Sigmoid colon (tissue), 7 donors: ENCODE measurements around the gene ZNF672. TPM values are rescaled to one million over a fixed set of nuclear protein-coding genes. Genes with fewer than 3 reads are reported as not detected.
"Not testable (repeated sequence)": the region's sequence is repeated elsewhere in the genome, so short reads cannot be mapped to it uniquely, and the experiment has no call there.

Source experiments
- DNase-seq: peaks from one replicate; pipeline ENCODE4 v3.0.0-alpha.2; 2019
- H3K27ac ChIP-seq, 4 donors: fragments of 200-600 bp; sonication (generic); one replicate each; pipeline ENCODE4 v1.5.1; 2016 to 2019; ENCODE audit warnings: mild to moderate bottlenecking in 1 of 4
- H3K27me3 ChIP-seq, 3 donors: fragments of 200-600 bp; sonication (generic); one replicate each; pipeline ENCODE4 v1.5.1; 2019; ENCODE audit warnings: mild to moderate bottlenecking in 1 of 3
- H3K36me3 ChIP-seq, 4 donors: fragments of 200-600 bp; sonication (generic); one replicate each; pipeline ENCODE4 v1.5.1; 2016 to 2019
- H3K4me1 ChIP-seq, 4 donors: fragments of 200-600 bp; sonication (generic); one replicate each; pipeline ENCODE4 v1.5.1; 2017 to 2019
- H3K4me3 ChIP-seq, 4 donors: fragments of 200-600 bp; sonication (generic); one replicate each; pipeline ENCODE4 v1.5.1; 2017 to 2019; ENCODE audit warnings: mild to moderate bottlenecking in 2 of 4, moderate library complexity in 1 of 4
- H3K9me3 ChIP-seq, 4 donors: fragments of 200-600 bp in 3 of 4; sonication (generic) in 3 of 4; one replicate each; pipeline versions ENCODE4 v1.5.1 to v1.6.1; 2013 to 2019
- EP300 ChIP-seq, 4 donors: sonication (generic); formaldehyde crosslinking; IDR thresholded peaks; one replicate each; pipeline ENCODE4 v1.6.1; 2017; ENCODE audit warnings: antibody characterized with exemption in 4 of 4
- POLR2A ChIP-seq, 2 donors: fragments of 450-650 bp; IDR thresholded peaks; one replicate each; pipeline ENCODE4 v1.6.1; 2016; ENCODE audit warnings: antibody characterized with exemption in 2 of 2, mild to moderate bottlenecking in 2 of 2, moderate library complexity in 2 of 2
- POLR2AphosphoS5 ChIP-seq, 4 donors: sonication (generic); formaldehyde crosslinking; IDR thresholded peaks; one replicate each; pipeline ENCODE4 v1.6.1; 2017; ENCODE audit warnings: antibody characterized with exemption in 4 of 4
- WGBS, 2 donors: extraction: QIAGEN DNeasy Blood & Tissue Kit; methylation state at CpG; one replicate each; pipeline ENCODE4 v1.1.7; 2013; 5-methylcytosine and 5-hydroxymethylcytosine counted together
- intact Hi-C: fragments of 100-400 bp; cut with DNase I; formaldehyde crosslinking; loops from one replicate; pipeline ENCODE4 v1.15.1; 2023
- polyA plus RNA-seq, 3 donors: library from polyadenylated mRNA; stranded (reverse); fragments of 200-250 nt; gene quantifications; one replicate each; pipeline ENCODE4 v1.2.3, GENCODE V29; 2013
- total RNA-seq, 4 donors: library from RNA; depleted of rRNA; stranded (reverse); fragments of >200 nt; gene quantifications; one replicate each; pipeline ENCODE4 v1.1.0, GENCODE V29; 2016
- TF ChIP-seq, protein P1 (sequence below), 4 experiments: fragments of 450-650 bp in 3 of 4; fragments of 200-600 bp in 1 of 4; IDR thresholded peaks; one replicate each; pipeline ENCODE4 v1.5.1; 2016 to 2019; ENCODE audit warnings: antibody characterized with exemption in 4 of 4, mild to moderate bottlenecking in 3 of 4, moderate library complexity in 2 of 4
- donor health status: healthy with polysubstance abuse.
- donor health status: Bipolar disorder and iron deficiency.
- donor health status: healthy.

ZNF672 gene
- total and polyA plus RNA-seq, 7 donors = 14.4 to 31.1 (median 21.4) TPM

DNA sequence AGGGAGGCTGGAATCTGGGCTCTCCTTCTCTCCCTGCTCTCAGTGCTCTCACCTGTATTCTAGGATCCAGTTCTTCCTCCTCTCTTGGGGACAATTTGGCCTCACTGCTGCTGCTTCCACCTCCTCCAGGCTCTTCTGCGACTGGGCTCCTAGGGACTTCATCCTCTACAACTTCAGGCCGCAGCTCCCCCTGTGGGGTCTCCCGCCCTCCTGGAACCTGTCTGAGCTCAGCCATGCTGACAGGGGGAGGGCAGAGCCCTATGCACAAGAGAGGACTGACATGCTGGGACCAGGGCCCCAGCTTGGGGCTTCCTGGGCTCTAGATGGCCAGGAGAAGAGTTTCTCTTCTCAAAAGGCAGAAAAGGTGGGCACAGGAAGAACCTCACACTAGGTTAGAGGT, 13.3 kb upstream of the ZNF672 start:
- Histone ChIP-seq H3K9me3 (no peaks in the 10 kb centered on the region), H3K27ac (peak overlapping the region in 3 of 4 donors; percentile 94 to 98 (median 94)), H3K4me3 (peak overlapping the region; percentile 55 to 93 (median 73)), H3K4me1 (peaks cover 0 to 63% (median 60%) of the 10 kb centered on the region in 4 donors), H3K27me3 (no peaks in the 10 kb centered on the region), H3K36me3 (peaks cover 0 to 11% (median 0%) of the 10 kb centered on the region in 4 donors)
- 88 to 94% methylated on average over 3 of the region's 3 CpGs for WGBS, 2 donors
- intact Hi-C loops = loop anchor here (1.0 kb wide), 1 partner anchor 35 kb away; the partner anchor contains the start of gene ZNF692
- TF ChIP-seq EP300 (IDR thresholded peaks at IDR 0.05) (no peak), POLR2AphosphoS5 (IDR thresholded peaks at IDR 0.05) (no peak), POLR2A (IDR thresholded peaks at IDR 0.05) (no peak)
- TF ChIP-seq, protein P1, sequence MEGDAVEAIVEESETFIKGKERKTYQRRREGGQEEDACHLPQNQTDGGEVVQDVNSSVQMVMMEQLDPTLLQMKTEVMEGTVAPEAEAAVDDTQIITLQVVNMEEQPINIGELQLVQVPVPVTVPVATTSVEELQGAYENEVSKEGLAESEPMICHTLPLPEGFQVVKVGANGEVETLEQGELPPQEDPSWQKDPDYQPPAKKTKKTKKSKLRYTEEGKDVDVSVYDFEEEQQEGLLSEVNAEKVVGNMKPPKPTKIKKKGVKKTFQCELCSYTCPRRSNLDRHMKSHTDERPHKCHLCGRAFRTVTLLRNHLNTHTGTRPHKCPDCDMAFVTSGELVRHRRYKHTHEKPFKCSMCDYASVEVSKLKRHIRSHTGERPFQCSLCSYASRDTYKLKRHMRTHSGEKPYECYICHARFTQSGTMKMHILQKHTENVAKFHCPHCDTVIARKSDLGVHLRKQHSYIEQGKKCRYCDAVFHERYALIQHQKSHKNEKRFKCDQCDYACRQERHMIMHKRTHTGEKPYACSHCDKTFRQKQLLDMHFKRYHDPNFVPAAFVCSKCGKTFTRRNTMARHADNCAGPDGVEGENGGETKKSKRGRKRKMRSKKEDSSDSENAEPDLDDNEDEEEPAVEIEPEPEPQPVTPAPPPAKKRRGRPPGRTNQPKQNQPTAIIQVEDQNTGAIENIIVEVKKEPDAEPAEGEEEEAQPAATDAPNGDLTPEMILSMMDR (IDR thresholded peaks at IDR 0.05) = no peak
- no peak for DNase-seq

DNA sequence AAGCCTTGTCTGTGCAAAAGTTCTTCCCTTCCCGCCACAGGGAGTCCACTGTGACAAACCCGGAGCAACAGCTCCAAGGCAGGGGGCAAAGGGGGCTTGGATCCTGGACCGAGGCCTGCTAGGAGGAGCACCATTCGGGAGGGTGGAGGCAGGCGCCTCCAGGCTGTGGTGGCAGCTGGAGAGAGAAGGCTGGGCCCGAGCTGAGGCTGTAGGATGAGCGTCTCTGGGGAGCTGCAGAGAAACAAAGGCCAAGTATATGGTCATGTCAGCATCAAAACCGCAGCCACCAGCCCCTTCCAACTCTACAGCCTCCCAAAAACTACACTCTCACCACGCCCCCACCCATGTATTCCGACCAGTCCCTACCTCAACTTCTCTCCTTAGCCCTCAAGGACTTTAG, 12.9 kb upstream of the ZNF672 start:
- WGBS, 2 donors = 22 to 39% methylated on average over 10 of the region's 10 CpGs
- H3K4me3 ChIP-seq = peak overlapping the region; percentile 55 to 93 (median 73)
- no peaks in the 10 kb centered on the region for H3K9me3 ChIP-seq
- intact Hi-C loops = loop anchor here (1.0 kb wide), 1 partner anchor 34 kb away; the partner anchor contains the start of gene ZNF692
- peaks cover 0 to 59% (median 59%) of the 10 kb centered on the region in 4 donors for H3K4me1 ChIP-seq
- peaks cover 0 to 9% (median 0%) of the 10 kb centered on the region in 4 donors for H3K36me3 ChIP-seq
- no peaks in the 10 kb centered on the region for H3K27me3 ChIP-seq
- DNase-seq = no peak
- TF ChIP-seq POLR2A (IDR thresholded peaks at IDR 0.05) (no peak), EP300 (IDR thresholded peaks at IDR 0.05) (no peak), POLR2AphosphoS5 (IDR thresholded peaks at IDR 0.05) (no peak)
- TF ChIP-seq, protein P1 (IDR thresholded peaks at IDR 0.05) = no peak
- H3K27ac ChIP-seq = peak overlapping the region; percentile 94 to 98 (median 95)

DNA sequence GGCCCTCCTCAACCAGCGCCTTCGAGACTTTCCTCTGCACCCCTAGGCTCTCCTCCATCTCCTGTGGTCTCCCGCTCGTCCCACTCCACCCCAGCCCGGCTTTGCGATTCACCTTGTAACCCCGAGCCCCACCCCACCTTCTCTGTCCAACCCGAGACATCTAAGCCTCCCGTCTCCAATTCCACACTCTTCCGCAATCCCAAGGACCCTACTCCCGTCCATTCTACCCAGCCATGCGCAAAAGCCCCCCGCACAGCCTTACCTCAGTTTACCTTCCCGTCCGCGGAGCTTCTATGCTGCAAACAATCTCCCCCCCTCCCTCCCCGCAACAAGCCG, 12.5 kb upstream of the ZNF672 start:
- DNase-seq = peak; percentile 75
- Histone ChIP-seq H3K4me3 (peak overlapping the region; percentile 55 to 93 (median 73)), H3K27me3 (no peaks in the 10 kb centered on the region), H3K36me3 (peaks cover 0 to 5% (median 0%) of the 10 kb centered on the region in 4 donors), H3K9me3 (no peaks in the 10 kb centered on the region), H3K4me1 (peaks cover 0 to 55% (median 55%) of the 10 kb centered on the region in 4 donors), H3K27ac (peak overlapping the region; percentile 94 to 98 (median 95))
- TF ChIP-seq EP300 (IDR thresholded peaks at IDR 0.05) = no peak
- TF ChIP-seq POLR2AphosphoS5 (IDR thresholded peaks at IDR 0.05) = peak in 3 of 4 donors; percentile 21 to 54 (median 23)
- TF ChIP-seq POLR2A (IDR thresholded peaks at IDR 0.05) = peak; percentile 34 to 49
- 0 to 1% methylated on average over 18 of the region's 18 CpGs for WGBS, 2 donors
- intact Hi-C loops = loop anchor here (1.0 kb wide), 1 partner anchor 34 kb away; the partner anchor contains the start of gene ZNF692

DNA sequence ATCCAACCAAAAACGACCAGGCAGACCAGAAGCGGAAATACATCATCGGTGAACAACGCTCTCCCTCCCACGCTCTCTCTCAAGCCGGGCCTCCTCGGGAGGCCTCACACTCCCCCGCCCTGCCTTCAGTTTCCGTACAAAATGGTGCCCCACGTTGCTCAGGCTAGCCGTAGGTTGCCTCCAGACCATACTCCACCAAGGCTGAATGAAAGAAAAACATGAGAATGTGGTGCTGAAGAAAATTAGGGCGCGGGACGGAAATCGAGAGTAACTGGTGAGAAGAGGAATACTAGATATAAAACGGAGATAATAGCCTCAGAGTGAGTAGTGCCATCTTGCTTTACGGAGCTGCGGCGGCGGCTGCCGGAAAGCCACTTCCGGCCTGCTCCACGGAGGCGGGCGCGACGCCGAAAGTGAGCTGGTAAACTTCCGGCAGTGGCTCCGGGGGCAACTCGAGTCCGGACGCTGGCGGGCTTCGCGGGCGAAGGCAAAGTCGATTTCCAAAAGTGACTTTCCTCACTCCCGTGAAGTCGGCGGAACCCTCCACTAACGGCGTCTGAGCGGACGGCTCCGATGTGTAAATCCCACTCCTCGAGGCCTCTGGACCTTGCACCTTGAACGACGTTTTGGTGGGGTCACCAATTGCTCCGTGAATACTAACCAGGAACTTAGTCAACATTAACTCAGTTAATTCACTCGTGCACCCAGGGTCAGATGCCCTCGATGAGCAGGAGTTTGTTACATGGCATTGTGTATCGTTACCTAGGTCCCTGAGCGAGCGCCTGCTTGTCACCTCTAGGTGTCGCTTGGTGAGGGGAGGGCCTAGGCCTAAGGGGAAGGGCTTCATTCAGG, 11.9 kb upstream of the ZNF672 start, which contains the start of gene SH3BP5L:
TSS of gene SH3BP5L (minus strand) at position 7 of the 852 bp plus-strand sequence. CDS start 980 bp downstream, outside the sequence.
- no peaks in the 10 kb centered on the region for H3K27me3 ChIP-seq
- peaks cover 0 to 49% (median 49%) of the 10 kb centered on the region in 4 donors for H3K4me1 ChIP-seq
- H3K27ac ChIP-seq = peak within 1 kb of the TSS; percentile 94 to 98 (median 95)
- WGBS, 2 donors = 0% methylated on average over 56 of the region's 56 CpGs
- peak; percentile 96 for DNase-seq
- peak; percentile 64 to 95 (median 84) for TF ChIP-seq POLR2AphosphoS5 (IDR thresholded peaks at IDR 0.05)
- TF ChIP-seq, protein P1 (IDR thresholded peaks at IDR 0.05) = peak; percentile 32 to 56 (median 48)
- peak; percentile 62 to 80 for TF ChIP-seq POLR2A (IDR thresholded peaks at IDR 0.05)
- TF ChIP-seq EP300 (IDR thresholded peaks at IDR 0.05) = no peak
- no peaks in the 10 kb centered on the region for H3K9me3 ChIP-seq
- no peaks in the 10 kb centered on the region for H3K36me3 ChIP-seq
- H3K4me3 ChIP-seq = peak within 1 kb of the TSS; percentile 55 to 93 (median 73)
- intact Hi-C loops = loop anchor here (1.0 to 2.0 kb wide), 2 partner anchors 33 to 49 kb away; partner anchors contain the start of gene ZNF692

DNA sequence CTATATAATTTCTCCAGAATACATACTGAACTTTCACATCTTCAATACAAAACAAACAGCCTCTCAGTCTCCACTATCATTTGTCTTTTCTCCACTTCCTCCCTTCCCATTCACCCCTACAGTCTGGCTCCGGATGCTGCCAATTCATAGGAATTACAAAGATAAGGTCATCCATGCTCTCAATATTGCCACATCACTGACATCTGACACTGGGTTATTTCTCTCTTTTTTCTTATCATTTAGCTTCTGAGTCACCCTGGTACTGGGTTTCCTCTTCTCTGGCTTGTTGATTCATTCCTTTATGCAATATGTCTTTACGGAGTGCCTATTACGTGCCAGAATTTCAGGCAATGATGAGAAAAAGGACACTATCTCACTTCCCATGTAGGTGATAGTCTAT, 9.2 kb upstream of the ZNF672 start:
- Histone ChIP-seq H3K9me3 (no peaks in the 10 kb centered on the region), H3K4me1 (peaks cover 0 to 22% (median 22%) of the 10 kb centered on the region in 4 donors), H3K27me3 (no peaks in the 10 kb centered on the region), H3K36me3 (no peaks in the 10 kb centered on the region), H3K27ac (no peak overlapping the region), H3K4me3 (no peak overlapping the region)
- no peak for TF ChIP-seq POLR2AphosphoS5 (IDR thresholded peaks at IDR 0.05)
- no peak for TF ChIP-seq EP300 (IDR thresholded peaks at IDR 0.05)
- TF ChIP-seq, protein P1 (IDR thresholded peaks at IDR 0.05) = no peak
- no peak for TF ChIP-seq POLR2A (IDR thresholded peaks at IDR 0.05)
- intact Hi-C loops = no loop called here
- WGBS, 2 donors = 77 to 89% methylated on average over 3 of the region's 3 CpGs
- DNase-seq = no peak

DNA sequence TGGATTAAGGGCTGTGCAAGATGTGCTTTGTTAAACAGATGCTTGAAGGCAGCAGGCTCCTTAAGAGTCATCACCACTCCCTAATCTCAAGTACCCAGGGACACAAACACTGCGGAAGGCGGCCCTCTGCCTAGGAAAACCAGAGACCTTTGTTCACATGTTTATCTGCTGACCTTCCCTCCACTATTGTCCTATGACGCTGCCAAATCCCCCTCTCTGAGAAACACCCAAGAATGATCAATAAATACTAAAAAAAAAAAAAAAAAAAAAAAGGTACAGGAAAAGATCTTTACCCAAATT, 7.4 kb upstream of the ZNF672 start:
- H3K27me3 ChIP-seq, DNase-seq, H3K4me1 ChIP-seq, intact Hi-C loops, H3K27ac ChIP-seq, H3K9me3 ChIP-seq, H3K36me3 ChIP-seq, H3K4me3 ChIP-seq: not testable (repeated sequence)
- 36 to 71% methylated on average over 2 to 3 of the region's 3 CpGs for WGBS, 2 donors
